ENCODE data around the gene PARD3B.

PARD3B gene

DNA sequence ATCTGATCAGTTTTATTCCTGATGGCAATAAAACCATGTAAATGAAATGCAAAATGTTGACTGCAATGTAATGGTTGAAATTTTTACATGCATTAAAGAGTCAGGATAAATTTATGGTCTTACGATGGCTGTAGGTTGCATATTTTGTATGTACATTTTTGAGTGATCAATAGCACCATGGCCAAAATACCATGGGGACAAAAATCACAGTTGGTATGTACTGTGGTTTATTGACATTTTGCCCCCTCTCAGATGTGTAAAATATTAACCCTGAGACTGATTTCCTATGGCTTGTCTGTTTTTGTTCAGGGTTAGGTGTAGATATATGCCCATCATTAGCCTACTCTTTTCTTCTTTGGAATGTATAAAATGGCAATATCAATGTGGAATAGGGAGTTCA is 138.1 kb downstream of the PARD3B start:
- in situ Hi-C loops (cut with MboI; ENCODE audit: low sequenced_read_pairs, unreplicated experiment), result no loop called here
- no peak for DNase-seq (ENCODE audit: low spot score)
- no peak for TF ChIP-seq CTCF (IDR thresholded peaks at IDR 0.05; ENCODE audit: borderline replicate concordance, control extremely low read depth, extremely low read depth, insufficient read depth, missing control alignments)

- TF ChIP-seq CTCF (IDR thresholded peaks at IDR 0.05; ENCODE audit: borderline replicate concordance, control extremely low read depth, extremely low read depth, insufficient read depth, missing control alignments), result no peak
- no peak for DNase-seq (ENCODE audit: low spot score)
- in situ Hi-C loops (cut with MboI; ENCODE audit: low sequenced_read_pairs, unreplicated experiment), result no loop called here
Measured at GRCh38 chr2:204686406-204686805, 141.1 kb downstream of the PARD3B start.

GRCh38 chr2:204687776-204688175 is 142.5 kb downstream of the PARD3B start:
- TF ChIP-seq CTCF (IDR thresholded peaks at IDR 0.05; ENCODE audit: borderline replicate concordance, control extremely low read depth, extremely low read depth, insufficient read depth, missing control alignments), result no peak
- no peak for DNase-seq (ENCODE audit: low spot score)
- in situ Hi-C loops (cut with MboI; ENCODE audit: low sequenced_read_pairs, unreplicated experiment), result no loop called here

DNA sequence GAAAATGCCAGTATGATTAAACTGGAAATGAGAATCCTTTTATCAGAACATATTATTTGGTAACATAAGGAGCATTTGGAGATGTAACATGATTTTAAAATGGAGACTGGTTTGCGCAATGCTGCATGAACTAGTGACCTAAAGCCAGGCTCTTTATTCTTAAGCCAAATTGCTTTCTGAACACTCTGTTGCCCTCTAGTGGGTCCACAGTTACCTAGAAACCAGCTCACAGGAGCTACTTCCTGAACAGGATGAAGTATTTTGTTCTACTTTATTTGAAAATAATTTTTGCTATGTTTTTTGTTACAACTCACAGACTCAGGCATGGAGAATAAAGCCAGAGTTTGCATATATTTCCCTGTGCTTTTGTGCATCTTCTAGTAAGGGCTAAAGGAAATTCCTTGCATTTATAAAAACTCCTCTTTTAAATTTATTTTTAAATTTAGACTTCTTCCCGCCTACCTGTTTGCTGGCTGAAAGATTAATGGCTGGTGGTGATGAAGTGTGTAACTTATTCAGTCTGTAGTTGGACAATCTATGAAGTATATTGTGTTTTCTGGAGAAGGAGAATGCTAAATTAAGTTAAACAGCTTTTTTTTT is 146.7 kb downstream of the PARD3B start:
- peak; percentile 5 for DNase-seq (ENCODE audit: low spot score)
- in situ Hi-C loops (cut with MboI; ENCODE audit: low sequenced_read_pairs, unreplicated experiment), result no loop called here
- TF ChIP-seq CTCF (IDR thresholded peaks at IDR 0.05; ENCODE audit: borderline replicate concordance, control extremely low read depth, extremely low read depth, insufficient read depth, missing control alignments), result peak; percentile 37

DNA sequence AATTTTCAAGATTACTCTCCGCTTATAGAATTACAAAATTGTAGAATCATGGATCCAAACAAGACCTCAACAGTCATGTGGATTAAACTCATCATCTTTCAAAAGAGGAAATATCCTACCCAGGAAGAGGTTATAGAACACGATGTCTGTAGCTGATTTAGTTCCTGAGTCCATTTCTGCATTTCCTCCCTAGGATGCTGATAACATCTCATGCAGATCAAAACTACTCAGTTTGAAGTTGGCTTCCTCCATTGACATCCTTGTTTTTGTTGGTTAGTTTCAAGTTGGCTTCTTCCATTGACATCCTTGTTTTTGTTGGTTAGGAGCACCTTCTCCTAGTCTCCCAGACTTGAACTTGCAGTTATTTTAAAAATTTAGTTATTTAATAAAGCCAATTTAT is 147.5 kb downstream of the PARD3B start:
- in situ Hi-C loops (cut with MboI; ENCODE audit: low sequenced_read_pairs, unreplicated experiment), result no loop called here
- TF ChIP-seq CTCF (IDR thresholded peaks at IDR 0.05; ENCODE audit: borderline replicate concordance, control extremely low read depth, extremely low read depth, insufficient read depth, missing control alignments), result no peak

GRCh38 chr2:204693262-204693661 is 148.0 kb downstream of the PARD3B start:
- in situ Hi-C loops (cut with MboI; ENCODE audit: low sequenced_read_pairs, unreplicated experiment), result no loop called here
- TF ChIP-seq CTCF (IDR thresholded peaks at IDR 0.05; ENCODE audit: borderline replicate concordance, control extremely low read depth, extremely low read depth, insufficient read depth, missing control alignments), result no peak
- DNase-seq (ENCODE audit: low spot score), result no peak

More for the DNA sequence above, 147.5 kb downstream of the PARD3B start:
- DNase-seq (ENCODE audit: low spot score), result no peak

Data from GM13976 (cell line).